Activated T-helper 1 cell treated with anti-CD3 and anti-CD28 coated beads, Interleukin-12 subunit alpha, Interleukin-12 subunit beta, Interleukin-2, Interleukin-4 antibody, amounts not matched to agents 30 ng/mL and 10 ng/mL and 1 ng/mL, durations not matched to agents 14 hours and 24 hours and 36 hours (primary cell): ENCODE data around the gene CES4A. TPM values are rescaled to one million over a fixed set of nuclear protein-coding genes. Genes with fewer than 3 reads are reported as not detected.

Source experiments
- DNase-seq: peaks from one replicate; pipeline ENCODE4 v3.0.0; 2021; ENCODE audit warnings: low spot score
- H3K27ac Mint-ChIP-seq: one replicate; pipeline ENCODE4 v1.8.0; 2021; ENCODE audit warnings: mild to moderate bottlenecking, mixed read lengths
- H3K27me3 Mint-ChIP-seq: one replicate; pipeline ENCODE4 v1.8.0; 2022; ENCODE audit warnings: mild to moderate bottlenecking, moderate library complexity, mixed read lengths; ENCODE audit not compliant: insufficient read depth
- H3K36me3 Mint-ChIP-seq: one replicate; pipeline ENCODE4 v1.8.0; 2021; ENCODE audit warnings: low read depth, mixed read lengths
- H3K4me1 Mint-ChIP-seq: one replicate; pipeline ENCODE4 v1.8.0; 2021; ENCODE audit warnings: low read depth, mixed read lengths
- H3K4me3 Mint-ChIP-seq: one replicate; pipeline ENCODE4 v1.8.0; 2021; ENCODE audit warnings: mild to moderate bottlenecking, moderate library complexity, mixed read lengths
- H3K9me3 Mint-ChIP-seq: one replicate; pipeline ENCODE4 v1.8.0; 2021; ENCODE audit warnings: mixed read lengths
- intact Hi-C: fragments of 100-400 bp; cut with micrococcal nuclease; formaldehyde crosslinking; loops from one replicate; pipeline ENCODE4 v1.15.1; 2024
- total RNA-seq: library from RNA; stranded (reverse); gene quantifications from 2 replicates; pipeline ENCODE4 v1.2.3, GENCODE V29; 2022

Gene CES4A
- total RNA-seq, 1 donor from 2014 or later: 33.2 TPM

DNA sequence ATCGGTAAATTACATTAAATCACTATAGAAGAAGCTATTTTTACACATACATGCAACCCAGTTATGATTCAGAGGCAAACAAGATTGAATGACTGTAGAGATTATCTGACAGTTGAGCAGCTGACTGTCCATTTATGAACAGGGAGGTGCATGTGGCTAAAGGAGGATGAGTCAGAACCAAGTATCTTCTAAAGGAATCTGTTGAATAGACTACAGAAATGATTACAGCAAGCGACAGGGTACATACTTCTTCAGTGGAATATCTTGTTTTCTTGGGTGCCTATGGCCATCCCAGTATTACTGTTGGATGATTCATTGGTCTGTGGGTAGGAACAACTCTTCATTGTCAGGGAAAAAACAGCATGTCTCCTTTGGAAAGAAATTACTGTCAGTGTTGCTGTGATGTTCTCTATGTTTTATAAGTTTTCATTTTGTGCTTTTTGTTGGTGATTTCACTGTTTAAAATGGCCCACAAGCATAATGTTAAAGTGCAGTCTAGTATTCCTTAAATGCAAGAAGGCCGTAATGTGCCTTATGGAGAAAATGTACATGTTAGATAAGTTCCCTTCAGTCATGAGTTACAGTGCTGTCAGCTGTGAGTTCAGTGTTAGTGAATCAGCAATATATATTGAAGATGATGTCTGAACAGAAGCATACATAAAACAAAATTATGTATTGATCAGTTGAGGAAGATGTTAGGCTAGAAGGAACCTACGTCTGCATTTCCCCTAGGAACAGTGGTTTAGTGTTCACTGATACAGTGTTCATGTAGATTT, 67.5 kb downstream of the CES4A start:
- Mint-ChIP-seq H3K27me3 (no peaks in the 10 kb centered on the region), H3K36me3 (peaks cover 29% of the 10 kb centered on the region), H3K4me1 (peaks cover 51% of the 10 kb centered on the region), H3K27ac (peak overlapping the region; percentile 96), H3K9me3 (no peaks in the 10 kb centered on the region), H3K4me3 (peak overlapping the region; percentile 74)
- DNase-seq: no peak
- intact Hi-C loops: loop anchor here (1.0 to 5.0 kb wide), 9 partner anchors 7 to 184 kb away; partner anchors contain the start of gene PHAF1

Other genes with a start within 250 kb of the CES4A start
- gene DYNC1LI2, start 237.0 kb upstream of the CES4A start, total RNA-seq: 55.7 and 60.3 TPM in 2 replicates
- 0.29 TPM in 1 of 2 replicates, not detected in the other for gene TERB1, start 187.0 kb upstream of the CES4A start, total RNA-seq
- 114 and 120 TPM in 2 replicates for gene NAE1, start 157.6 kb upstream of the CES4A start, total RNA-seq
- 0.13 and 0.39 TPM in 2 replicates for gene CA7, start 144.2 kb upstream of the CES4A start, total RNA-seq
- gene PDP2, start 108.1 kb upstream of the CES4A start, total RNA-seq: 43.3 and 52.2 TPM in 2 replicates
- gene CDH16, start 69.7 kb upstream of the CES4A start, total RNA-seq: not detected in 2 replicates
- 0.83 and 0.93 TPM in 2 replicates for gene RRAD, start 63.1 kb upstream of the CES4A start, total RNA-seq
- gene CIAO2B, start 54.2 kb upstream of the CES4A start, total RNA-seq: 162 and 164 TPM in 2 replicates
- gene CES2, start 53.1 kb upstream of the CES4A start, total RNA-seq: 34.3 and 36.6 TPM in 2 replicates
- gene CES3, start 27.3 kb upstream of the CES4A start, total RNA-seq: 5.6 and 7.3 TPM in 2 replicates
- 171 and 175 TPM in 2 replicates for gene CBFB, start 40.6 kb downstream of the CES4A start, total RNA-seq
- 20.5 and 20.6 TPM in 2 replicates for gene PHAF1, start 121.4 kb downstream of the CES4A start, total RNA-seq
- gene B3GNT9, start 162.4 kb downstream of the CES4A start, total RNA-seq: 6.2 TPM in 2 replicates
- gene TRADD, start 171.3 kb downstream of the CES4A start, total RNA-seq: 29.0 TPM in 2 replicates
- gene FBXL8, start 171.4 kb downstream of the CES4A start, total RNA-seq: 19.3 and 22.4 TPM in 2 replicates
- gene HSF4, start 176.2 kb downstream of the CES4A start, total RNA-seq: 30.3 and 36.8 TPM in 2 replicates
- 19.0 and 22.9 TPM in 2 replicates for gene NOL3, start 181.9 kb downstream of the CES4A start, total RNA-seq
- gene MATCAP1, start 195.4 kb downstream of the CES4A start, total RNA-seq: 45.5 and 48.2 TPM in 2 replicates
- gene EXOC3L1, start 201.5 kb downstream of the CES4A start, total RNA-seq: 0.34 TPM in 1 of 2 replicates, not detected in the other
- gene E2F4, start 203.6 kb downstream of the CES4A start, total RNA-seq: 174 and 181 TPM in 2 replicates
- 8.5 and 9.0 TPM in 2 replicates for gene ELMO3, start 210.5 kb downstream of the CES4A start, total RNA-seq
- 68.5 and 72.4 TPM in 2 replicates for gene TMEM208, start 238.5 kb downstream of the CES4A start, total RNA-seq